K562 (cell line): ENCODE results near the gene PYCR2. TPM values are rescaled to one million over a fixed set of nuclear protein-coding genes. Genes with fewer than 3 reads are reported as not detected.

ENCODE experiments used
- ATAC-seq: fragments of 200-7000 bp; cut with Tn5 transposase; 3 replicates; pipeline ENCODE4 v1.9.1; 2020; ENCODE audit warnings: moderate library complexity
- BruUV-seq: library from RNA; stranded (reverse); fragments of 400-500 nt; replicated peaks from 2 replicates; lab custom pipeline; 2021; lab: Mats Ljungman, UMichigan
- CTCF ChIA-PET: fragments of 300-600 bp; formaldehyde crosslinking; extraction: SDS; loops from one replicate; lab custom pipeline; 2021; ENCODE audit warnings: low intra/inter-chr PET ratio; lab: Yijun Ruan, JAX
- POLR2A ChIA-PET: fragments of 300-600, 350-650 bp; sonication (Branson Sonifier 250); formaldehyde crosslinking; extraction: SDS; loops from one replicate; lab custom pipeline; 2021; ENCODE audit warnings: antibody characterized with exemption, inconsistent platforms; lab: Yijun Ruan, JAX
- DNase-seq, 4 experiments: peaks; one replicate each; pipeline versions ENCODE4 v3.0.0 to v3.0.0-alpha.2; 2011 to 2018; ENCODE audit warnings: low spot score in 3 of 4, mixed read lengths in 3 of 4; ENCODE audit errors: extremely low read depth in 1 of 4
- FAIRE-seq: peaks from 2 replicates; lab custom pipeline; 2011; peaks lifted over from hg19 to GRCh38; lab: Jason Lieb, UNC
- H2AFZ ChIP-seq: 2 replicates; pipeline ENCODE4 v1.6.0; 2011; ENCODE audit warnings: low read depth, low read length, control low read depth, inconsistent platforms
- H3K27ac ChIP-seq: fragments of 200-600 bp; 3 replicates; pipeline ENCODE4 v1.8.0; 2011; ENCODE audit warnings: low read depth, mild to moderate bottlenecking, control low read depth, inconsistent platforms, low read length, moderate library complexity, mixed read lengths; ENCODE audit errors: extremely low read depth
- H3K27me3 ChIP-seq, 2 experiments: fragments of 300-600 bp in 1 of 2; 2 replicates in 1 of 2; 3 replicates in 1 of 2; pipeline versions ENCODE4 v1.6.0 to v1.8.0; 2011; ENCODE audit warnings: inconsistent platforms in 2 of 2, low read length in 2 of 2, mild to moderate bottlenecking in 1 of 2, mixed read lengths in 1 of 2, moderate library complexity in 1 of 2; ENCODE audit not compliant: control insufficient read depth in 2 of 2, insufficient read depth in 2 of 2
- H3K36me3 ChIP-seq: fragments of 300-600 bp; 3 replicates; pipeline ENCODE4 v1.8.0; 2011; ENCODE audit warnings: mild to moderate bottlenecking, low read length, inconsistent platforms; ENCODE audit not compliant: control insufficient read depth, insufficient read depth
- H3K4me1 ChIP-seq, 2 experiments: fragments of 200-600 bp in 1 of 2; replicated peaks in 1 of 2; 2 replicates in 1 of 2; 3 replicates in 1 of 2; pipeline versions ENCODE4 v1.5.1 to v1.8.0; 2011; ENCODE audit warnings: inconsistent platforms in 2 of 2, low read length in 2 of 2, mild to moderate bottlenecking in 1 of 2, mixed read lengths in 1 of 2, moderate library complexity in 1 of 2; ENCODE audit not compliant: control insufficient read depth in 2 of 2, insufficient read depth in 2 of 2
- H3K4me2 ChIP-seq: 2 replicates; pipeline ENCODE4 v1.6.1; 2011; ENCODE audit warnings: low read length, control low read depth, inconsistent platforms, mixed read lengths; ENCODE audit not compliant: insufficient read depth
- H3K4me3 ChIP-seq: fragments of 200-600 bp; sonication (generic), shearing (Covaris generic); 2 replicates; pipeline ENCODE4 v1.5.1; 2016; ENCODE audit warnings: control low read depth, inconsistent platforms
- H3K79me2 ChIP-seq: fragments of 200-600 bp; 3 replicates; pipeline ENCODE4 v1.8.0; 2011; ENCODE audit warnings: low read length, inconsistent platforms; ENCODE audit not compliant: control insufficient read depth, insufficient read depth
- H3K9ac ChIP-seq, 2 experiments: 2 replicates each; pipeline versions ENCODE4 v1.6.0 to v1.6.1; 2011; ENCODE audit warnings: low read depth in 2 of 2, low read length in 2 of 2, control low read depth in 1 of 2, inconsistent platforms in 1 of 2, mild to moderate bottlenecking in 1 of 2, mixed read lengths in 1 of 2; ENCODE audit not compliant: insufficient read depth in 1 of 2
- H3K9me1 ChIP-seq: one replicate; pipeline ENCODE4 v1.6.0; 2011; ENCODE audit warnings: inconsistent platforms, mild to moderate bottlenecking, low read length, moderate library complexity; ENCODE audit not compliant: control insufficient read depth, insufficient read depth
- H3K9me3 ChIP-seq: replicated peaks from 2 replicates; pipeline ENCODE4 v1.5.1; 2011; ENCODE audit warnings: low read depth, low read length, inconsistent platforms; ENCODE audit not compliant: control insufficient read depth, insufficient read depth
- H4K20me1 ChIP-seq: replicated peaks from 2 replicates; pipeline ENCODE4 v1.6.1; 2011; ENCODE audit warnings: low read length, inconsistent platforms, mixed read lengths; ENCODE audit not compliant: control insufficient read depth, insufficient read depth
- BMI1 ChIP-seq: fragments of 150-350 bp; IDR thresholded peaks from 2 replicates; pipeline ENCODE4 v1.6.1; 2014; ENCODE audit warnings: low read length
- C11orf30 ChIP-seq: fragments of 450-650 bp; IDR thresholded peaks from 2 replicates; pipeline ENCODE4 v1.6.1; 2016; ENCODE audit warnings: low read depth, mild to moderate bottlenecking
- KLF16 ChIP-seq: IDR thresholded peaks from 2 replicates; pipeline ENCODE4 v1.6.1; 2016; ENCODE audit warnings: antibody characterized with exemption
- MAFF ChIP-seq: IDR thresholded peaks from 2 replicates; pipeline ENCODE4 v1.6.1; 2012; ENCODE audit warnings: low read length, improper control_type of control experiment
- MEIS2 ChIP-seq: fragments of 450-650 bp; IDR thresholded peaks from 2 replicates; pipeline ENCODE4 v1.6.1; 2014; ENCODE audit warnings: mild to moderate bottlenecking; ENCODE audit not compliant: partially characterized antibody
- ZNF316 ChIP-seq: fragments of 450-650 bp; IDR thresholded peaks from 2 replicates; pipeline ENCODE4 v1.6.1; 2016
- WGBS: fragments of 100-300 bp; shearing (Covaris generic); methylation state at CpG from one replicate; pipeline ENCODE4 v1.1.6; 2016; ENCODE audit warnings: low coverage, mixed read lengths; ENCODE audit not compliant: insufficient coverage; ENCODE audit errors: missing lambda C conversion rate; 5-methylcytosine and 5-hydroxymethylcytosine counted together
- in situ Hi-C: fragments of 300-500 bp; cut with MboI; formaldehyde crosslinking; loops from 4 replicates; pipeline ENCODE4 v1.15.0; 2018; ENCODE audit warnings: inconsistent platforms, mixed read lengths
- intact Hi-C: fragments of 100-400 bp; cut with micrococcal nuclease; formaldehyde crosslinking; loops from 2 replicates; pipeline ENCODE4 v1.14.2; 2022
- polyA plus RNA-seq, 8 experiments: library from polyadenylated mRNA; depleted of rRNA in 4 of 8; stranded (reverse) in 5 of 8; unstranded in 3 of 8; fragments of >200 nt; fragmentation: Nextera tagmentation in 2 of 8; fragmentation: Illumina TruSeq in 1 of 8; extraction: Ambion mirVana in 2 of 8; extraction: Trizol in 1 of 8; gene quantifications; 2 replicates each; pipeline versions ENCODE4 v1.2.1 to v1.2.3, GENCODE V29; 2011 to 2014; ENCODE audit warnings: inconsistent platforms in 1 of 8, missing spikeins in 1 of 8
- total RNA-seq, 7 experiments: library from RNA; depleted of rRNA in 6 of 7; stranded (reverse); fragments of >200 nt in 6 of 7; fragmentation: Illumina TruSeq in 2 of 7; extraction: Trizol in 2 of 7; gene quantifications; 2 replicates each; pipeline versions ENCODE4 v1.2.1 to v1.2.3, GENCODE V29; 2011 to 2021; ENCODE audit warnings: low replicate concordance in 1 of 7
- TF ChIP-seq, protein P1 (sequence below): fragments of 450-650 bp; IDR thresholded peaks from 2 replicates; pipeline ENCODE4 v1.6.1; 2018; ENCODE audit not compliant: partially characterized antibody

PYCR2 gene
- total and polyA plus RNA-seq, 9 of the 15 experiments (the other 6 are each of a cell fraction or from before 2014, with no cell fraction given) = 5.5 to 219 (median 127) TPM

- Histone ChIP-seq H3K27me3 (no peaks in the 10 kb centered on the region), H3K36me3 (no peaks in the 10 kb centered on the region), H3K27ac (no peak overlapping the region), H3K4me2 (no peak overlapping the region), H3K4me3 (no peak overlapping the region), H3K9me1 (no peaks in the 10 kb centered on the region)
- DNase-seq (no peak), FAIRE-seq (no peak)
- POLR2A ChIA-PET = interaction anchor here (2.4 kb wide), 1 partner anchor 10 kb away, joined by 10 read pairs; no protein-coding TSS in a partner anchor
- BruUV-seq = no TSS peak
- TF ChIP-seq KLF16 = no peak
- peak; percentile 61 for TF ChIP-seq C11orf30
- TF ChIP-seq ZNF316 = peak; percentile 79
- TF ChIP-seq, protein P1, sequence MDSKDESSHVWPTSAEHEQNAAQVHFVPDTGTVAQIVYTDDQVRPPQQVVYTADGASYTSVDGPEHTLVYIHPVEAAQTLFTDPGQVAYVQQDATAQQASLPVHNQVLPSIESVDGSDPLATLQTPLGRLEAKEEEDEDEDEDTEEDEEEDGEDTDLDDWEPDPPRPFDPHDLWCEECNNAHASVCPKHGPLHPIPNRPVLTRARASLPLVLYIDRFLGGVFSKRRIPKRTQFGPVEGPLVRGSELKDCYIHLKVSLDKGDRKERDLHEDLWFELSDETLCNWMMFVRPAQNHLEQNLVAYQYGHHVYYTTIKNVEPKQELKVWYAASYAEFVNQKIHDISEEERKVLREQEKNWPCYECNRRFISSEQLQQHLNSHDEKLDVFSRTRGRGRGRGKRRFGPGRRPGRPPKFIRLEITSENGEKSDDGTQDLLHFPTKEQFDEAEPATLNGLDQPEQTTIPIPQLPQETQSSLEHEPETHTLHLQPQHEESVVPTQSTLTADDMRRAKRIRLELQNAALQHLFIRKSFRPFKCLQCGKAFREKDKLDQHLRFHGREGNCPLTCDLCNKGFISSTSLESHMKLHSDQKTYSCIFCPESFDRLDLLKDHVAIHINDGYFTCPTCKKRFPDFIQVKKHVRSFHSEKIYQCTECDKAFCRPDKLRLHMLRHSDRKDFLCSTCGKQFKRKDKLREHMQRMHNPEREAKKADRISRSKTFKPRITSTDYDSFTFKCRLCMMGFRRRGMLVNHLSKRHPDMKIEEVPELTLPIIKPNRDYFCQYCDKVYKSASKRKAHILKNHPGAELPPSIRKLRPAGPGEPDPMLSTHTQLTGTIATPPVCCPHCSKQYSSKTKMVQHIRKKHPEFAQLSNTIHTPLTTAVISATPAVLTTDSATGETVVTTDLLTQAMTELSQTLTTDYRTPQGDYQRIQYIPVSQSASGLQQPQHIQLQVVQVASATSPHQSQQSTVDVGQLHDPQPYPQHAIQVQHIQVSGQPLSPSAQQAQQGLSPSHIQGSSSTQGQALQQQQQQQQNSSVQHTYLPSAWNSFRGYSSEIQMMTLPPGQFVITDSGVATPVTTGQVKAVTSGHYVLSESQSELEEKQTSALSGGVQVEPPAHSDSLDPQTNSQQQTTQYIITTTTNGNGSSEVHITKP = no peak
- TF ChIP-seq MAFF = peak; percentile 32; the same call in 1 of the 2 replicates
- TF ChIP-seq BMI1 = no peak
- TF ChIP-seq MEIS2 = no peak
- TF ChIP-seq, all 486 proteins: peak for 3
- H2AFZ ChIP-seq = no peak overlapping the region
- no peaks in the 10 kb centered on the region for H4K20me1 ChIP-seq
- no peaks in the 10 kb centered on the region for H3K9me3 ChIP-seq
- WGBS = 66% methylated on average over 5 of the region's 5 CpGs
- no peaks in the 10 kb centered on the region for H3K79me2 ChIP-seq
- ATAC-seq = no peak
- intact Hi-C loops (no loop called here), in situ Hi-C loops (no loop called here)
- H3K9ac ChIP-seq = no peak overlapping the region
- peaks cover 15 to 18% of the 10 kb centered on the region in 2 experiments; a peak in 4 of 5 replicates for H3K4me1 ChIP-seq
- CTCF ChIA-PET = interaction anchor here (0.5 kb wide), 1 partner anchor 75 kb away, joined by 3 read pairs; no protein-coding TSS in a partner anchor
Observed at GRCh38 chr1:225946803-225947202, 22.8 kb upstream of the PYCR2 start.
